Calu3 (cell line): ENCODE results near the gene EFTUD2. TPM values are rescaled to one million over a fixed set of nuclear protein-coding genes. Genes with fewer than 3 reads are reported as not detected.

Experiments used
- BruUV-seq: library from RNA; stranded (reverse); fragments of 400-500 nt; replicated peaks from 2 replicates; lab custom pipeline; 2021; lab: Mats Ljungman, UMichigan
- CTCF ChIA-PET: fragments of 300-600 bp; sonication (Branson Sonifier 250); formaldehyde crosslinking; loops from one replicate; lab custom pipeline; 2022; ENCODE audit warnings: antibody characterized with exemption; lab: Charles Lee
- DNase-seq: peaks from one replicate; pipeline ENCODE4 v3.0.0; 2022
- H3K27ac Mint-ChIP-seq: one replicate; pipeline ENCODE4 v1.8.0; 2022; ENCODE audit warnings: mixed read lengths; ENCODE audit not compliant: unreplicated experiment
- H3K27me3 Mint-ChIP-seq: one replicate; pipeline ENCODE4 v1.8.0; 2022; ENCODE audit warnings: mixed read lengths; ENCODE audit not compliant: unreplicated experiment
- H3K36me3 Mint-ChIP-seq: one replicate; pipeline ENCODE4 v1.8.0; 2022; ENCODE audit warnings: mild to moderate bottlenecking, moderate library complexity, mixed read lengths; ENCODE audit not compliant: insufficient read depth, unreplicated experiment
- H3K4me1 Mint-ChIP-seq: one replicate; pipeline ENCODE4 v1.8.0; 2022; ENCODE audit warnings: mild to moderate bottlenecking, low read depth, mixed read lengths; ENCODE audit not compliant: unreplicated experiment
- H3K4me3 Mint-ChIP-seq: one replicate; pipeline ENCODE4 v1.8.0; 2022; ENCODE audit warnings: mild to moderate bottlenecking, low read depth, moderate library complexity, mixed read lengths; ENCODE audit not compliant: unreplicated experiment
- H3K9me3 Mint-ChIP-seq: one replicate; pipeline ENCODE4 v1.8.0; 2022; ENCODE audit warnings: low read depth, mixed read lengths; ENCODE audit not compliant: unreplicated experiment
- CTCF ChIP-seq: fragments of 200-600 bp; IDR thresholded peaks from one replicate; pipeline ENCODE4 v1.8.0; 2022; ENCODE audit warnings: antibody characterized with exemption; ENCODE audit not compliant: unreplicated experiment
- intact Hi-C: fragments of 100-400 bp; cut with micrococcal nuclease; formaldehyde crosslinking; loops from one replicate; pipeline ENCODE4 v1.10.0; 2022; ENCODE audit not compliant: unreplicated experiment
- total RNA-seq: library from RNA; stranded (reverse); gene quantifications from 2 replicates; pipeline ENCODE4 v1.2.3, GENCODE V29; 2022

The EFTUD2 gene
- total RNA-seq, 1 experiment from 2014 or later = 197 TPM

- no peak overlapping the region for H3K27ac Mint-ChIP-seq
- intact Hi-C loops = no loop called here
Measured at GRCh38 chr17:44859701-44860100, 39.5 kb downstream of the EFTUD2 start.

GRCh38 chr17:44854192-44854591, 45.1 kb downstream of the EFTUD2 start:
- CTCF ChIA-PET = interaction anchor here (1.2 kb wide), 1 partner anchor 9 kb away, joined by 8 read pairs; no protein-coding TSS in a partner anchor
- no peak overlapping the region for H3K27ac Mint-ChIP-seq
- DNase-seq = no peak
- H3K36me3 Mint-ChIP-seq = peaks cover 85% of the 10 kb centered on the region
- H3K4me3 Mint-ChIP-seq = no peak overlapping the region
- no peaks in the 10 kb centered on the region for H3K4me1 Mint-ChIP-seq
- H3K9me3 Mint-ChIP-seq = no peaks in the 10 kb centered on the region
- no TSS peak for BruUV-seq
- intact Hi-C loops = no loop called here
- no peak for TF ChIP-seq CTCF
- H3K27me3 Mint-ChIP-seq = no peaks in the 10 kb centered on the region

More at GRCh38 chr17:44859701-44860100, 39.5 kb downstream of the EFTUD2 start:
- Mint-ChIP-seq H3K36me3 (peaks cover 82% of the 10 kb centered on the region), H3K27me3 (no peaks in the 10 kb centered on the region), H3K9me3 (no peaks in the 10 kb centered on the region), H3K4me3 (no peak overlapping the region), H3K4me1 (no peaks in the 10 kb centered on the region)
- no peak for TF ChIP-seq CTCF
- DNase-seq = no peak
- BruUV-seq = no TSS peak
- CTCF ChIA-PET = interaction anchor here (0.6 to 1.9 kb wide), 2 partner anchors 36 to 82 kb away, joined by 3 to 4 read pairs; no protein-coding TSS in a partner anchor

GRCh38 chr17:44850612-44851011, 48.6 kb downstream of the EFTUD2 start:
- peaks cover 73% of the 10 kb centered on the region for H3K36me3 Mint-ChIP-seq
- no peaks in the 10 kb centered on the region for H3K9me3 Mint-ChIP-seq
- BruUV-seq = no TSS peak
- H3K27me3 Mint-ChIP-seq = no peaks in the 10 kb centered on the region
- no peak for TF ChIP-seq CTCF
- no peak overlapping the region for H3K4me3 Mint-ChIP-seq
- CTCF ChIA-PET = no interaction called here
- intact Hi-C loops = no loop called here
- no peaks in the 10 kb centered on the region for H3K4me1 Mint-ChIP-seq
- no peak for DNase-seq
- no peak overlapping the region for H3K27ac Mint-ChIP-seq

- H3K4me3 Mint-ChIP-seq = no peak overlapping the region
- intact Hi-C loops = no loop called here
- no peaks in the 10 kb centered on the region for H3K27me3 Mint-ChIP-seq
- no peaks in the 10 kb centered on the region for H3K4me1 Mint-ChIP-seq
- H3K36me3 Mint-ChIP-seq = peaks cover 67% of the 10 kb centered on the region
- H3K27ac Mint-ChIP-seq = peak overlapping the region; percentile 9
- no peak for DNase-seq
- H3K9me3 Mint-ChIP-seq = no peaks in the 10 kb centered on the region
- BruUV-seq = no TSS peak
- TF ChIP-seq CTCF = no peak
- CTCF ChIA-PET = no interaction called here
Measured at GRCh38 chr17:44850025-44850424, 49.2 kb downstream of the EFTUD2 start.
